GM10248 (cell line): ENCODE measurements around the gene HDHD2.

Source experiments
- CTCF ChIA-PET: fragments of 300-600 bp; sonication (Branson Sonifier 250); formaldehyde crosslinking; extraction: SDS; loops from one replicate; lab custom pipeline; 2021; ENCODE audit warnings: antibody characterized with exemption; lab: Yijun Ruan, JAX
- POLR2A ChIA-PET: fragments of 350-650 bp; sonication (Branson Sonifier 250); formaldehyde crosslinking; extraction: SDS; loops from one replicate; lab custom pipeline; 2020; ENCODE audit warnings: antibody characterized with exemption; lab: Yijun Ruan, JAX
- DNase-seq: peaks from one replicate; pipeline ENCODE4 v3.0.0; 2012; ENCODE audit errors: extremely low spot score
- TF ChIP-seq, protein P1 (sequence below): IDR thresholded peaks from 2 replicates; pipeline ENCODE4 v1.5.1; 2012; ENCODE audit warnings: mild to moderate bottlenecking, low read depth; ENCODE audit errors: extremely low read depth, missing control alignments, control extremely low read depth

Gene HDHD2

DNA sequence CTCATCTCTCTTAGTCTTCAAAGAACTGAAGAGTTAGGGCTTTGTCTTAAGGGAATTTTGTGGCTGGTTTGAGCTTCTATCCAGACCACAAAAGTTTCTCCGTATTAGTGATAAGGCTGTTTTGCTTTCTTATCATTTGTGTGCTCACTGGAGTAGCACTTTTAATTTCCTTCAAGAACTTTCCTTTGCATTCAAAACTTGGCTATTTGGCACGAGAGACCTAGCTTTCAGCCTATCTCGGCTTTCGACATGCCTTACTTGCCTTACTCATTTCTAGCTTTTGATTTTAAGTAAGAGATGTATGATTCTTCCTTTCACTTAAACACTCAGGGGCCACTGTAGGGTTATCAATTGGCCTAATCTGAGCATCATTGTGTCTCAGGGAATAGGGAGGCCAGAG, 29.9 kb downstream of the HDHD2 start:
- TF ChIP-seq, protein P1, sequence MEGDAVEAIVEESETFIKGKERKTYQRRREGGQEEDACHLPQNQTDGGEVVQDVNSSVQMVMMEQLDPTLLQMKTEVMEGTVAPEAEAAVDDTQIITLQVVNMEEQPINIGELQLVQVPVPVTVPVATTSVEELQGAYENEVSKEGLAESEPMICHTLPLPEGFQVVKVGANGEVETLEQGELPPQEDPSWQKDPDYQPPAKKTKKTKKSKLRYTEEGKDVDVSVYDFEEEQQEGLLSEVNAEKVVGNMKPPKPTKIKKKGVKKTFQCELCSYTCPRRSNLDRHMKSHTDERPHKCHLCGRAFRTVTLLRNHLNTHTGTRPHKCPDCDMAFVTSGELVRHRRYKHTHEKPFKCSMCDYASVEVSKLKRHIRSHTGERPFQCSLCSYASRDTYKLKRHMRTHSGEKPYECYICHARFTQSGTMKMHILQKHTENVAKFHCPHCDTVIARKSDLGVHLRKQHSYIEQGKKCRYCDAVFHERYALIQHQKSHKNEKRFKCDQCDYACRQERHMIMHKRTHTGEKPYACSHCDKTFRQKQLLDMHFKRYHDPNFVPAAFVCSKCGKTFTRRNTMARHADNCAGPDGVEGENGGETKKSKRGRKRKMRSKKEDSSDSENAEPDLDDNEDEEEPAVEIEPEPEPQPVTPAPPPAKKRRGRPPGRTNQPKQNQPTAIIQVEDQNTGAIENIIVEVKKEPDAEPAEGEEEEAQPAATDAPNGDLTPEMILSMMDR = no peak
- ChIA-PET POLR2A (interaction anchor here (0.8 kb wide), 1 partner anchor 203 kb away, joined by 3 read pairs; the partner anchor contains the start of genes KATNAL2 and PIAS2), CTCF (interaction anchor here (0.8 to 3.0 kb wide), 6 partner anchors 10 to 636 kb away, joined by 3 to 11 read pairs (median 3); no protein-coding TSS in a partner anchor)
- no peak for DNase-seq

GRCh38 chr18:47118981-47119380, 31.3 kb downstream of the HDHD2 start:
- TF ChIP-seq, protein P1 = no peak
- CTCF ChIA-PET = interaction anchor here (1.2 to 3.0 kb wide), 2 partner anchors 84 to 86 kb away, joined by 3 to 11 read pairs; no protein-coding TSS in a partner anchor
- no peak for DNase-seq
- POLR2A ChIA-PET = no interaction called here

- TF ChIP-seq, protein P1 = no peak
- DNase-seq = no peak
- ChIA-PET CTCF (interaction anchor here (1.0 to 1.6 kb wide), 3 partner anchors 9 to 21 kb away, joined by 3 to 4 read pairs (median 3); no protein-coding TSS in a partner anchor), POLR2A (no interaction called here)
Measured at GRCh38 chr18:47115205-47115604, 35.1 kb downstream of the HDHD2 start.

- DNase-seq = no peak
- ChIA-PET POLR2A (no interaction called here), CTCF (interaction anchor here (0.8 to 2.4 kb wide), 8 partner anchors 13 to 89 kb away, joined by 3 to 8 read pairs (median 3); no protein-coding TSS in a partner anchor)
- TF ChIP-seq, protein P1 = no peak
Measured at GRCh38 chr18:47113796-47114540, 36.3 kb downstream of the HDHD2 start.

GRCh38 chr18:47110492-47111274, 39.6 kb downstream of the HDHD2 start:
- DNase-seq = no peak
- TF ChIP-seq, protein P1 = no peak
- ChIA-PET POLR2A (no interaction called here), CTCF (interaction anchor here (1.2 to 2.9 kb wide), 5 partner anchors 9 to 94 kb away, joined by 3 to 15 read pairs (median 7); no protein-coding TSS in a partner anchor)

DNA sequence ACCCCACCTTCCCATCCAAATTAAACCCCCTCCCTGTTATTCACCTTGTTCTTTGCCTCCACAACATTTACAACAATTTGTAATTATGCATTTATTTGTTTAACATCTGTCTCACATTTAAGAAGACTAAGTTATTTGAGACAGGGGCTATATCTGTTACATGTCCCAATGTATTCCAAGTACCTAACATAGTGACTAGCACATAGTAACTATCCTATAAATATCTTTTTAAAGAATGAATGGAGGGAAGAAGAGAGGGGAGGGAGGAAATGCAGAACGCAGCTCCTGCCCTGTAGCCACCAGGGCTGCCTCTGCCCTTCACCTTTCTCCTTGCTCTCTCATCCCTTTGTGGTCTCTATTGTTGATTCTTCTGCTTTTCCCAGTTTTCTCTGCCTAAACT, 40.6 kb downstream of the HDHD2 start:
- POLR2A ChIA-PET = no interaction called here
- no peak for DNase-seq
- CTCF ChIA-PET = interaction anchor here (1.5 to 2.9 kb wide), 3 partner anchors 8 to 10 kb away, joined by 3 to 11 read pairs (median 7); no protein-coding TSS in a partner anchor
- TF ChIP-seq, protein P1 = no peak
